Activated CD8-positive, alpha-beta memory T cell treated with anti-CD3 and anti-CD28 coated beads, Interleukin-2, amount 10 ng/mL, durations not matched to agents 7 days and 5 days (primary cell): Measurements from ENCODE around the gene CNGB1. TPM values are rescaled to one million over a fixed set of nuclear protein-coding genes. Genes with fewer than 3 reads are reported as not detected.

Experiments used
- ATAC-seq: fragments of 150-1000 bp; cut with Tn5 transposase; one replicate; pipeline ENCODE4 v1.10.0; 2021; ENCODE audit warnings: moderate library complexity
- CTCF ChIA-PET: fragments of 350-600 bp; sonication (Branson Sonifier 250); formaldehyde crosslinking; loops from one replicate; lab custom pipeline; 2021; ENCODE audit warnings: antibody characterized with exemption; lab: Charles Lee
- DNase-seq: peaks from one replicate; pipeline ENCODE4 v3.0.0-alpha.2; 2020
- H3K27ac Mint-ChIP-seq: one replicate; pipeline ENCODE4 v1.8.0; 2021; ENCODE audit warnings: mild to moderate bottlenecking, mixed read lengths
- H3K27me3 Mint-ChIP-seq: one replicate; pipeline ENCODE4 v1.8.0; 2021; ENCODE audit warnings: mixed read lengths
- H3K36me3 Mint-ChIP-seq: one replicate; pipeline ENCODE4 v1.8.0; 2021; ENCODE audit warnings: mild to moderate bottlenecking, mixed read lengths
- H3K4me1 Mint-ChIP-seq: one replicate; pipeline ENCODE4 v1.8.0; 2021; ENCODE audit warnings: mixed read lengths
- H3K4me3 Mint-ChIP-seq: one replicate; pipeline ENCODE4 v1.8.0; 2021; ENCODE audit warnings: mild to moderate bottlenecking, moderate library complexity, mixed read lengths
- H3K9me3 Mint-ChIP-seq: one replicate; pipeline ENCODE4 v1.8.0; 2022; ENCODE audit warnings: low read depth, mixed read lengths
- total RNA-seq, 2 experiments: library from RNA; stranded (reverse); gene quantifications; one replicate each; pipeline ENCODE4 v1.2.3, GENCODE V29; 2021

Gene CNGB1
- total RNA-seq, 2 experiments from 2014 or later, result not detected

DNA sequence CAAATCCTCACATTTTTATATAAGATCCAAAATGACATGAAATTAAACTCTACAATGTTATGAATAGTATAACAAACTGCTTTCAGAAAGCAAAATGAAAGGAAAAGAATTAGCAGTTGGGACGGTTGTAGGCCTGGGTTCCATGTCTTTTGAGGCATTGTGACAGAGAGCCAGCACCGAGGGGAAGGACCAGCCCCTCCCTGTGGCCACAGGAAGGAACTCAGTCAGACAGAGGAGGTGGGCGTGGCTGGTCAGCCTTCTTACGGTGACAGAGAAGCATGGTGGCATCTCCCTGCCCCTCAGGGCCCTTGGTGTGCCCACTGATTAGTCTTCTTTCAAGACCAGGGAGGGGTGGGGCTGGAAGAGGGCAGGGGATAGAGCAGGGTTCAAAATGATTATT, 23.9 kb upstream of the CNGB1 start:
- Mint-ChIP-seq H3K36me3 (peaks cover 19% of the 10 kb centered on the region), H3K4me1 (peaks cover 46% of the 10 kb centered on the region), H3K27ac (peak overlapping the region; percentile 46), H3K27me3 (no peaks in the 10 kb centered on the region), H3K9me3 (no peaks in the 10 kb centered on the region), H3K4me3 (no peak overlapping the region)
- CTCF ChIA-PET, result interaction anchor here (1.2 kb wide), 1 partner anchor 92 kb away, joined by 3 read pairs; no protein-coding TSS in a partner anchor
- peak; percentile 37 for ATAC-seq
- DNase-seq, result peak; percentile 83

DNA sequence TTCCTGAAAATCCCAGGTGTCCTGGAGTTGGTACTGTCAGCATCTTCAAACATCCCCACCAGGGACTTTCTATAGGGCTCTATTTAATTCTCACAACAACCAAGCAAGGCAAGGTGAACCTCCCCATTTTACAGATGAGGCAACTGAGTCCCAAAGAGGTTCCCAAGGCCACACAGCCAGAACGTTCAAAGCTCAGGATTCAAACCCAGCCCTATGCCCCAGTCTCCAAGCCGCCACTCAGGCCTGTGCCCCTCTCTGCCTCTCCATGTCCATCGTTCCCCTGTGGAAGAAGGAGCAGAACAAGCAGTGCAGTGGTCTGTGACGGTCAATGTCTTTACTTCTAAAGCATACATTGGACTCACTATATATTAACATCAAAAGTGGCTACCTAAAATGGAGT, 23.4 kb upstream of the CNGB1 start:
- DNase-seq, result no peak
- Mint-ChIP-seq H3K36me3 (peaks cover 19% of the 10 kb centered on the region), H3K4me3 (no peak overlapping the region), H3K27me3 (no peaks in the 10 kb centered on the region), H3K27ac (peak overlapping the region; percentile 46), H3K9me3 (no peaks in the 10 kb centered on the region), H3K4me1 (peaks cover 44% of the 10 kb centered on the region)
- CTCF ChIA-PET, result interaction anchor here (1.2 kb wide), 1 partner anchor 92 kb away, joined by 3 read pairs; no protein-coding TSS in a partner anchor
- ATAC-seq, result no peak

DNA sequence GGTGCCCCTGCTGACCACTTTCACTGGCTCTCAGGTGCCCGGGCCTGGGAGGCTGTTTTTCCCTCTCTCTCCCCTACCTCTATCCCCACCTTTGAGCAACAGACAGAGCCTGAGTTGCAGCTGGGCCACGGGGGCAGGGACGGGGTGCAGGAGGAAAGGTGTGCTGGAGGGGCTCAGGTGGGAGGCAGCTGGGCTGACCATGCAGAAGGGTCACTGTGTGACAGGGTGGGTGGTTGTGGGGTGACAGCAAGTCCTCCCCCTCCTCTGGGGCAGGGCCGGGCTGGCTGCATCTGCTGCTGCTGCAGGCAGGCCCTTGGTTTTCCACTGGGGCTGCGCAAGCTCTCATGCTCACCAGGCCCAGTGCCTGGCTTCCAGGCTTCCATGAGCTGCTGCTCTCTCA, 23.0 kb upstream of the CNGB1 start:
- peaks cover 19% of the 10 kb centered on the region for H3K36me3 Mint-ChIP-seq

DNA sequence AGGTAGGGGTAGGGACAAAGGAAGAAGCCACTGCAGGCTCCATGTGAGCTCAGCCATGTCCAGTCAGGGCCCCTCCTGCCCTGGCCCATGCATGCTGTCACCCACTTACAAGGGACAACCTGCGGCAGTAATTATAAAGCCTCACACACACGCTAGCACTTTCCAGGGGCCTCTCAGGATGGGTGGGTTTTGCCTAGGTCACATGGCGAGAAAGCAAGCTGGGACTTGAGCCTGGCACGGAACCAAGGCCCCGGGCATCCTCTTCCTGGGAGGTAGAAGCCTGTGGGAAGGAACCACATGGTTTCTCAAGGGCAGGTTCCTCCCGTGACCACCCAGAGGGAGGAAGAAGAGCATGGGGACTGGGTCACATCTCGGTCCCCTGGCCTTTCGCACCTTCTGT, 22.5 kb upstream of the CNGB1 start:
- Mint-ChIP-seq H3K4me1 (peaks cover 35% of the 10 kb centered on the region), H3K9me3 (no peaks in the 10 kb centered on the region), H3K4me3 (no peak overlapping the region), H3K36me3 (peaks cover 19% of the 10 kb centered on the region), H3K27me3 (no peaks in the 10 kb centered on the region), H3K27ac (no peak overlapping the region)
- DNase-seq, result no peak
- no peak for ATAC-seq
- CTCF ChIA-PET, result interaction anchor here (1.1 kb wide), 1 partner anchor 87 kb away, joined by 3 read pairs; no protein-coding TSS in a partner anchor

More for the DNA sequence above, 23.0 kb upstream of the CNGB1 start:
- Mint-ChIP-seq H3K27me3 (no peaks in the 10 kb centered on the region), H3K4me3 (no peak overlapping the region), H3K27ac (peak overlapping the region; percentile 5), H3K4me1 (peaks cover 39% of the 10 kb centered on the region), H3K9me3 (no peaks in the 10 kb centered on the region)
- no peak for DNase-seq
- CTCF ChIA-PET, result interaction anchor here (1.1 to 1.2 kb wide), 2 partner anchors 87 to 92 kb away, joined by 3 read pairs; no protein-coding TSS in a partner anchor
- ATAC-seq, result no peak

DNA sequence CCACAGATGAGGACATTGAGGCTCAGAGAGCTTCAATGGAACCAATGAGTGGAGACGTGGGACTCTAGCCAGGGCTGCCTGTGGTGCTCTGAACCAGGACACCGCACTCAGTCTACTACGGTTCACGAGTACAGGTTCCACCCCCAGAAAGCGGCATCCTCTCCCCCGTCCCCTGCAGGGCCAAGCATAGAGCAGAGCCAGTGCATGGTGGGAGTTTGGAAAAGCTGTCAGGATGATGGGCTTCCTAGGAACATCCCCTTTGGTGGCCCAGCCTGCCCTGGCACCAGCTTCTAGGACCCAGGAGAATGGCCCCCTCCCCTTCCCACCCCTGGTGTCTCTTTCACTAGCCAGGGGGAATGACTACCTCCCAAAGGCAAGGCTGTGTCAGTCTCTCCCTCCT, 21.2 kb upstream of the CNGB1 start:
- no peak overlapping the region for H3K27ac Mint-ChIP-seq
- DNase-seq, result no peak
- no peaks in the 10 kb centered on the region for H3K9me3 Mint-ChIP-seq
- peaks cover 10% of the 10 kb centered on the region for H3K36me3 Mint-ChIP-seq
- no peak for ATAC-seq
- peaks cover 21% of the 10 kb centered on the region for H3K4me1 Mint-ChIP-seq
- CTCF ChIA-PET, result interaction anchor here (1.0 kb wide), 2 partner anchors 86 to 92 kb away, joined by 3 read pairs; no protein-coding TSS in a partner anchor
- no peaks in the 10 kb centered on the region for H3K27me3 Mint-ChIP-seq
- no peak overlapping the region for H3K4me3 Mint-ChIP-seq

DNA sequence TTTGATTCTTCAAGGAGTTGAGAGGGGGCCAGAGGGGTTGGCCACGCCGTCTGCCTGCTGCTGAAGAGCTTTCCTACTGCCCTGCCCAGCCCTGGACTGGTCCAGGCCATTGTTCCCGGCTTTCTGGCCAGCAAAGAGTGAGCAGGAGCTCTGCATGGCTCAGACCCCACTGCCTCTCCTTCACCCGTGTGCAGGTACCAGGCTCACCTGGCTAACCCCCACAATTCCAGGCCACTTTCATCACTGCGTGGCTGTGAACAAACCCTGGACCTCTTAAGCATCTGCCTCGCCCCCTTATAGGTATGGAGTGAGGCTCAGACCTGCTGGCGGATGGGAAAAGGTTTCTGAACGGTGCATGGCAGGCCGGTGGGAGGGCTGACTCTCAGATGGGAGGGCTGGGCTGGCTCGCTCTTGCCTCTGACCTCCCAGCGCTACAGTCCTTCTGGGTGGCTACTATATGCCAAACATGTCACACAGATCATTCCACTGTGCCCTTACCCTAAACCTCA, 20.7 kb upstream of the CNGB1 start:
- Mint-ChIP-seq H3K27ac (no peak overlapping the region), H3K36me3 (peaks cover 7% of the 10 kb centered on the region)
- CTCF ChIA-PET, result interaction anchor here (1.0 kb wide), 1 partner anchor 85 kb away, joined by 3 read pairs; no protein-coding TSS in a partner anchor

DNA sequence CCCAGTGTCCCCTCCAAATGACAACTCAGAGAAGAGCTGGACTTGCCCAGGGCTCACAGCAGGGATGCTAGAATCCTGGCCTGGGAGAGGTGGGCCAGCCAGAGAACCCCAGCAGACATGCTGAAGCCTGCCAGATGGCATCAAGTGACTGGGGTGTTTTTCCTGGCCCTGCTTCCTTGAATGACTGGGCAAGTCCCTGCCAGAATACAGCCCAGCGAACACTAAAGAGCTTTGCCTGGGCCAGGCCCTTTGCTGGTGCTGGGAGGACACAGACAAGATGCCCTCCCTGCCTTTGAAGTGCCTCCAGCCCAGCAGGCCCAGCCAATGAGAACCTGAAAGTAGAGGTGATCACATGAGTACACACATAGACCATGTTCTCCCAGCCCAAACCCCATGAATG, 18.0 kb upstream of the CNGB1 start:
- H3K9me3 Mint-ChIP-seq, result no peaks in the 10 kb centered on the region
- no peak overlapping the region for H3K27ac Mint-ChIP-seq
- no peak for ATAC-seq
- no peak overlapping the region for H3K4me3 Mint-ChIP-seq
- peaks cover 12% of the 10 kb centered on the region for H3K4me1 Mint-ChIP-seq
- CTCF ChIA-PET, result interaction anchor here (6.4 kb wide), 1 partner anchor 11 kb away, joined by 34 read pairs; the partner anchor contains the start of genes USB1 and ZNF319
- no peaks in the 10 kb centered on the region for H3K36me3 Mint-ChIP-seq
- peaks cover 9% of the 10 kb centered on the region for H3K27me3 Mint-ChIP-seq
- DNase-seq, result no peak

More for the DNA sequence above, 20.7 kb upstream of the CNGB1 start:
- H3K27me3 Mint-ChIP-seq, result no peaks in the 10 kb centered on the region
- ATAC-seq, result no peak
- H3K4me1 Mint-ChIP-seq, result peaks cover 20% of the 10 kb centered on the region
- no peaks in the 10 kb centered on the region for H3K9me3 Mint-ChIP-seq
- no peak overlapping the region for H3K4me3 Mint-ChIP-seq
- no peak for DNase-seq

DNA sequence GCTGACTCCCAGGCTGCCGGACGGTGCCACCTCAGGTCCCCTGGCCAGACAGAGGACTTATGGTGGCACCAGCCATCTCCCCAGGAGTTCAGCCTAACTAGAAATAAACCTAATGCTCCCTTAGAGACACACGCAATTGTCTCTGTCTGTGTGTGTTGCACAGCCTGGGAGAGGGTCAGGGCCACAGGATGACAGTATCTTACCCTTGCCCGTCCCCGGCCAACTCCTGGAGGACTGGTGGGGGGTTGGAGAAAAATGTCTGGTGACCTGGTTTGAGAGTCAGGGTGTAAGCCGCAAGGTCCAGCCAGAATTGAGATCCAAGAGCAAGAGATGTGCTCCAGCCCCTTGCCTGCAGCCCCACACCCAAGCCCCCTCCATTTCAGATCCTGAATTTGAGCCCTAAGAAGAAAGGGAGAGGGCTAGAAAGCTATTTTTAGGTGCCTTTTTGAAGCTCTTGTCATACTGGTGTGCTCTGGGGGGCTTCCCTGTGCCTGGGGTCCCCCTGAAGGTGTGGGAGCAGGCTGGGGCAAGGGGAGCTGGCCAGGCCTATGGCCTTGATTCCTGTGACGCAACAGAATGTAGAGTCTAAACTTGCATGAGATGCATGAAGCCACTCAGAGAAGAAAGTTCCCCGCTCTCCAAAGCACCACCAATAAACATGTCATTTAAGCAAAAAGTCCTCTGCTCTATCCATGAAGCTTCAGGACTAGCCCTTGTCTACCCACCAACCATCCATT, 16.7 kb upstream of the CNGB1 start:
- Mint-ChIP-seq H3K4me3 (no peak overlapping the region), H3K27me3 (peaks cover 9% of the 10 kb centered on the region), H3K27ac (no peak overlapping the region), H3K4me1 (peaks cover 12% of the 10 kb centered on the region), H3K9me3 (no peaks in the 10 kb centered on the region), H3K36me3 (no peaks in the 10 kb centered on the region)
- ATAC-seq (no peak), DNase-seq (no peak)
- CTCF ChIA-PET, result interaction anchor here (6.4 kb wide), 1 partner anchor 13 kb away, joined by 34 read pairs; the partner anchor contains the start of genes USB1 and ZNF319

DNA sequence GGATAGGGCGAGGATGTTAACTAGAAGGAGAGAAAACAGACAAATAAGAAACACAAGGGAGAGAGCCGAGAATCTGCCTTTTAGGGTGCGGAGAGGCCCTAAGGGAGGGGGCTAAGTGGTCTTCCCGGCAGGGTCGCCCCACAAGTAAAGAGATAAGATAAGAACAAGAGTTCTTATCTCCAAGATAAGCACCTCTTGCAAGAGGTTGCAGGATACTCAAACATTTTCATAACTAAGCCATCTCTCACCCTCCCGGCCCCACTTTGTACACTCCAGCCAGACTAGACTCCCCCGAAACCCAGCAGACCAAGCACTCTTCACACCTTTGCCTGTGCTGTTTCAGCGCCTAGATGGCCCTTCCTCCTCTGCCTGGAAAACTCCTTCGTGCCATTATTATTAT, 15.3 kb upstream of the CNGB1 start:
- peaks cover 12% of the 10 kb centered on the region for H3K4me1 Mint-ChIP-seq
- H3K4me3 Mint-ChIP-seq, result no peak overlapping the region

DNA sequence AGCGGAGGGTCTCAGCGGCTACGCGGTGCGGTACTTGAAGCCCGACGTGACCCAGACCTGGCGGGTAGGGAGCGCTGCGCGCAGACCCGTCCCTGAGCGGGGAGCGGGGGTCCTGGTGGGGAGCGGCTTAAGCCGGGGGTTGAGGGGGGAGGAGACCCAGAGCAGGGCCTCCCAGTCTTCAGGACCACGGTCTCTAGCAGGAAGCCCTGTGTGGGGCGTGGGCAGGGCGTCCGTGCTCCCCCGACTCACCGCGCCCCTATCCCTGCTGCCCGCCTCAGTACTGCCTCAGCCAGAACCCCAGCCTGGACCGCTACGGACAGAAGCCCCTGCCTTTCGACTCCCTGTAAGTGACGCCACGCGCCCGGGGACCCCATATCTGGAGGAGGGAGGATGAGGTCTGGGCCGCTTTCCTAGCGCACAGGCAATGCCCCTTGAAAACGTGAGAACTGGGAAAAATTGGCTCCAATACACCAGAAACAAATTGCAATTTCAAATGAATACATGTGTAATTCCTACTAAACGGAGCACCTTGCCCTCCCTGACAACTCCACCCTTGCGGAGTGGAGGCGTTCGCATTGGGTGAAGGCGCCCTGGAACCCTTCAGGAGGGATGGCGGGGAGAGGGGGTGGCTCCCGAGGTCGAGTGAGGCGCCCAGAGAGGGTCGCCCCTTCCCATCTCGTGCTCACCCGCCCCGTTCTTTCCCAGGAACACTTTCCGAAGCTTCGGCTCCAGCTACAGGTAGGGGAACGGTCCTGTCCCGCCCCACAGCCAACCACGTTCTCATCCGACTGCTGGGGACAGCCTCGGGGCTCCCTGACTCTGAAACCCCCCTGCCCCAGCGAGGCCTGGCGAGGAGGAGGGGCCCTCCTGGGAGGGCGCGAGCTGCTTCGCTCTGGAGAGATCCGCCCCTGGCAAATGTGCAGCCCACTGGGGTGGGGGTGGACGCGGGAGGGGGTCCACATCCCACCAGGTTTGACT, 14.6 kb upstream of the CNGB1 start:
- H3K4me3 Mint-ChIP-seq, result peak overlapping the region; percentile 81
- DNase-seq (no peak), ATAC-seq (peak; percentile 57)
- H3K27me3 Mint-ChIP-seq, result peaks cover 13% of the 10 kb centered on the region
- CTCF ChIA-PET, result interaction anchor here (0.6 to 6.4 kb wide), 3 partner anchors 15 to 147 kb away, joined by 3 to 34 read pairs (median 3); partner anchors contain the start of genes USB1 and ZNF319
- no peaks in the 10 kb centered on the region for H3K9me3 Mint-ChIP-seq
- peak overlapping the region; percentile 73 for H3K27ac Mint-ChIP-seq
- no peaks in the 10 kb centered on the region for H3K36me3 Mint-ChIP-seq
- peaks cover 12% of the 10 kb centered on the region for H3K4me1 Mint-ChIP-seq

More for the DNA sequence above, 15.3 kb upstream of the CNGB1 start:
- H3K27ac Mint-ChIP-seq, result no peak overlapping the region
- no peaks in the 10 kb centered on the region for H3K36me3 Mint-ChIP-seq
- ATAC-seq (no peak), DNase-seq (no peak)
- CTCF ChIA-PET, result interaction anchor here (6.4 kb wide), 1 partner anchor 14 kb away, joined by 34 read pairs; the partner anchor contains the start of genes USB1 and ZNF319
- H3K27me3 Mint-ChIP-seq, result peaks cover 13% of the 10 kb centered on the region
- no peaks in the 10 kb centered on the region for H3K9me3 Mint-ChIP-seq

DNA sequence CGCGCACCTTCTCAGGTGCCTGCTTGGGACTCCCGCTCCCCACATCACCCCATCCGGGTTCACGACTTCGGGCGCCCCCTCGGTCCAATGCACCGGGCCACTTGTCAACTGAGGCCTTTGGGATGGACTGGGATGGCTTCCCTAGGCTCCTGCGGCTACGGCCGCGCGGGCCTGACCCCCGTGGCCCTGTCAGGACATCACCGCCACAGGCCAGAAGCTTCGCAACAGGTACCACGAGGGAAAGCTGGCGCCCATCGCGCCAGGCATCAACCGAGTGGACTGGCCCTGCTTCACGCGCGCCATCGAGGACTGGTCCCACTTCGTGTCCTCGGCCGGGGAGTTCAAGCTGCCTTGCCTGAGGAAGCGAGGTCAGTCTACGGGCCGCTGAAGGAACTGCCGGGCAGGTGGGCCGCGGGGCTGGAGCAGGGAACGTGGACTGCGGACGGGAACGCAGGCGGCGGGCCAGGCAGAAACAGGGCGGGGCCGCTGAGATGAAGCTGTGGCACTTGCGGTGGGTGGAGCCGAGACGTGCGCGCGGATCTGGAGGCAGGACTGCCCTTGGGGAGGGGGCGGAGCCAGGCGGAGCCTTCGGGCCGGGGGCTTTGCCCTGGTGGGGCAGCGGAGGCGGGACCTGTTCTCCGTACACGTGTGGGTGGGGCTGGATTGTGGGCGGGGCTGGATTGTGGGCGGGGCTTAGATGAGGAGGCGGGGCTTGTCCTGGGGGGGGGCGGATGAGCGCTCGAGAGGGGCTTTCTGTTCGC, 13.7 kb upstream of the CNGB1 start:
- DNase-seq, result peak; percentile 96
- Mint-ChIP-seq H3K4me3 (peak overlapping the region; percentile 81), H3K9me3 (no peaks in the 10 kb centered on the region), H3K27ac (peak overlapping the region; percentile 73), H3K4me1 (peaks cover 12% of the 10 kb centered on the region), H3K27me3 (peaks cover 13% of the 10 kb centered on the region), H3K36me3 (no peaks in the 10 kb centered on the region)
- peak; percentile 98 for ATAC-seq
- CTCF ChIA-PET, result interaction anchor here (0.6 to 6.4 kb wide), 3 partner anchors 16 to 148 kb away, joined by 3 to 34 read pairs (median 3); partner anchors contain the start of genes USB1 and ZNF319

DNA sequence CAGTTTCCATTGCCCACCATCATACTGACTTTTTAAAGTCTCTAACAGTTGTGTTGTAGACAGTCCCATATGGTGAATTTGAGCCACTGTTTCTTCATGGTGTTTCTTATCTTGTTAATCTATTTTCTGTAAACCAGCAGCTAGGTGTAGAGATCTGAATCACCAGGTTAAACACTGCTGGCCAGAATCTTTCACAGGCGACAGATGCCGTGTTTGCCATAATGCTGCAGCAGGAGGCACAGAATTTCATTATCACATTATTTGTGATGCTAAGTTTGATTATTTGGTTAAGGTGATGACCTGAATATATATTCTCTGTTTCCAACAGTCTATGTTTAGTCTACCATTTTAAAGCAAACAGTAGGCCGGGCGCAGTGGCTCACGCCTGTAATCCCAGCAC, 11.5 kb upstream of the CNGB1 start:
- H3K4me3 Mint-ChIP-seq, result no peak overlapping the region
- CTCF ChIA-PET, result interaction anchor here (0.6 to 1.5 kb wide), 2 partner anchors 76 to 792 kb away, joined by 3 read pairs; no protein-coding TSS in a partner anchor

More for the DNA sequence above, 11.5 kb upstream of the CNGB1 start:
- ATAC-seq, result no peak
- Mint-ChIP-seq H3K4me1 (peaks cover 12% of the 10 kb centered on the region), H3K27ac (no peak overlapping the region), H3K36me3 (no peaks in the 10 kb centered on the region), H3K27me3 (peaks cover 13% of the 10 kb centered on the region), H3K9me3 (no peaks in the 10 kb centered on the region)
- no peak for DNase-seq
